ENCODE results near the gene MTG1.
A peak's percentile ranks its signal among the peaks of the same experiment; 100 is the strongest.
"Not testable (repeated sequence)": the region's sequence is repeated elsewhere in the genome, so short reads cannot be mapped to it uniquely, and the experiment has no call there.

MTG1 gene

GRCh38 chr10:133379152-133379800 is 14.7 kb upstream of the MTG1 start, which contains the start of gene PAOX:
Gene PAOX, plus strand, starts transcription at chr10:133379262. Its CDS starts 55 bp downstream, at chr10:133379317.
- in situ Hi-C loops (cut with HindIII; ENCODE audit: low sequenced_read_pairs): no loop called here
- H3K4me3 ChIP-seq (ENCODE audit: low read depth, low read length): peak within 1 kb of the TSS; percentile 63
- DNase-seq (ENCODE audit: low read depth, low spot score): peak; percentile 50
- no peak for TF ChIP-seq CTCF (IDR thresholded peaks at IDR 0.05; ENCODE audit: low read depth, low read length)

DNA sequence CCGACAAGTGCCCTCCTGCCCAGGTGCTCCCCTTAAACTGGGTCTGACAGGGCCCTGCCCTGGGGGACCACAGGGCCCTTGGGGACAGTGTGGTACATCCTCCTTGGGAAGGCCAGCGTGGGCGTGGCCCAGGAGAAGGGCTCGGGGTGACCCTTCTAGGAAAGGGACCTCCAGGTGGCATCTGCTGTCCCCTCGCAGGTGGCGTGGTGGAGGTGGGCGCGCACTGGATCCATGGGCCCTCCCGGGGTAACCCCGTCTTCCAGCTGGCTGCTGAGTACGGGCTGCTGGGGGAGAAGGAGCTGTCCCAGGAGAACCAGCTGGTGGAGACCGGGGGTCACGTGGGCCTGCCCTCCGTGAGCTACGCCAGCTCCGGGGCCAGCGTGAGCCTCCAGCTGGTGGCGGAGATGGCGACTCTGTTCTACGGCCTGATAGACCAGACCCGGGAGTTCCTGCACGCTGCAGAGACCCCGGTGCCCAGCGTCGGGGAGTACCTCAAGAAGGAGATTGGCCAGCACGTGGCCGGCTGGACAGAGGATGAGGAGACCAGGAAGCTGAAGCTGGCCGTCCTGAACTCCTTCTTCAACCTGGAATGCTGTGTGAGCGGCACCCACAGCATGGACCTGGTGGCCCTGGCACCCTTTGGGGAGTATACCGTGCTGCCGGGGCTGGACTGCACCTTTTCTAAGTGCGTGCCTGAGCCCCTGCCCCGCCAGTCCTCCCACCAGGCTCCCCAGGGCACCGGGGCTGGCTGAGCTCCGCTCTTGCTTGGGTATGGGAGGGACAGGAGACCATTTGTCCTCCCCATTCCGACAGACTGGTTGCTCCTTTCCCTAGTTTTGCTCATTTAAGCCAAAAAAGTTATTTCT is 13.9 kb upstream of the MTG1 start:
- no peak for DNase-seq (ENCODE audit: low read depth, low spot score)
- in situ Hi-C loops (cut with HindIII; ENCODE audit: low sequenced_read_pairs): no loop called here
- H3K4me3 ChIP-seq (ENCODE audit: low read depth, low read length): peak overlapping the region; percentile 39
- TF ChIP-seq CTCF (IDR thresholded peaks at IDR 0.05; ENCODE audit: low read depth, low read length): no peak

DNA sequence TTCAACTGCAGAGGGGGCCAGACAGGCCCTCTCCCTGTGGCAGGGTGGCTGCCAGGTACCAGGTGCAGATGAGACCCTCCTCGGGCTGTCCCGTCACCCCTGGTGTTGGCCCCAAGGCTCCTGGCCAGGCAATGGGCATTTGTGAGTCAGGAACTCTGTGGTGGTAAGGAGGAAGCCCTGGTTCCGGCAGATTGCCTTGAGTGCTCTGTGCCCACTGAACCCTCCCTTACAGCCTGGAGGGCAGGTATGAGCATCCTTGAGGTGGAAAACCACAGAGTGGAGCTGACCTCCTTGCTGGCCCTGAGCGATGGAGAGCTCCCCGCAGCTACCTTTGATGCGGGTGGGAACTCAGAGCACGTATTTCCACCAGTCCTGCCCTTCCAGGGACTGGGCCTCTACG is 12.9 kb upstream of the MTG1 start:
- in situ Hi-C loops (cut with HindIII; ENCODE audit: low sequenced_read_pairs): no loop called here
- DNase-seq (ENCODE audit: low read depth, low spot score): no peak
- H3K4me3 ChIP-seq (ENCODE audit: low read depth, low read length): no peak overlapping the region
- no peak for TF ChIP-seq CTCF (IDR thresholded peaks at IDR 0.05; ENCODE audit: low read depth, low read length)

DNA sequence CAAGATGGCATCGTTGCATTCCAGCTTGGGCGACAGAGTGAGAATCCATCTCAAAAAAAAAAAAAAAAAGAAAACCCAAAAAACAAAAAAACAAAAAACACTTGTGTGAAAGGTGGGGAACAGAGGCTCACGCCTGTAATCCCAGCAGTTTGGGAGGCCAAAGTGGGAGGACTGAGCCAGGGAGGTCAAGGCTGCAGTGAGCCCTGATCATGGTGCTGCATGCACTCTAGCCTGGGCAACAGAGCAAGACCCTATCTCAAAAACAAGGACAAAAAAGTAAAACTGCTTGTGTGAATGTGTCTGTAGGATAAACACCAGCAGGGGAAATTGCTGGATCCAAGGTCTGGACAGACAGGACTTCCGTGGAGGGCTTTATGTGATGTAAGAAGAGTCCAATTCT is 10.4 kb upstream of the MTG1 start:
- in situ Hi-C loops (cut with HindIII; ENCODE audit: low sequenced_read_pairs): no loop called here
- DNase-seq (ENCODE audit: low read depth, low spot score): no peak
- no peak overlapping the region for H3K4me3 ChIP-seq (ENCODE audit: low read depth, low read length)
- no peak for TF ChIP-seq CTCF (IDR thresholded peaks at IDR 0.05; ENCODE audit: low read depth, low read length)

DNA sequence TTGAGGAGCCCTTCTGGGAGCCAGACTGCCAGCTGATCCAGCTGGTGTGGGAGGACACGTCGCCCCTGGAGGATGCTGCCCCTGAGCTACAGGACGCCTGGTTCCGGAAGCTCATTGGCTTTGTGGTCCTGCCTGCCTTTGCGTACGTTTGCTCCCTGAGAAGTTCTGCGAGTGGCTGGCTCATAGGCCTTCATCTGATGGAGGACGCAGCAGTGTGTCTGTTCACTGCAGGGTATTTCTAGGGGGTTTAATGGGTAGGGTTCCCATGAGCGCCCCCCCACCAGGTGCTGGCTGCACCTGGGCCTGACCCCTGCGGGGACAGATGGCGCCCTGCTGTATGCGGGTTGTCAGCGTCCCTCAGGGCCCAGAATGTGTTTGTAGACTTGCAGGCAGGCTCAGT is 9.9 kb upstream of the MTG1 start:
- no peak for TF ChIP-seq CTCF (IDR thresholded peaks at IDR 0.05; ENCODE audit: low read depth, low read length)
- DNase-seq (ENCODE audit: low read depth, low spot score): no peak
- no peak overlapping the region for H3K4me3 ChIP-seq (ENCODE audit: low read depth, low read length)
- in situ Hi-C loops (cut with HindIII; ENCODE audit: low sequenced_read_pairs): no loop called here

GRCh38 chr10:133385214-133385613 is 8.7 kb upstream of the MTG1 start:
- no peak for TF ChIP-seq CTCF (IDR thresholded peaks at IDR 0.05; ENCODE audit: low read depth, low read length)

DNA sequence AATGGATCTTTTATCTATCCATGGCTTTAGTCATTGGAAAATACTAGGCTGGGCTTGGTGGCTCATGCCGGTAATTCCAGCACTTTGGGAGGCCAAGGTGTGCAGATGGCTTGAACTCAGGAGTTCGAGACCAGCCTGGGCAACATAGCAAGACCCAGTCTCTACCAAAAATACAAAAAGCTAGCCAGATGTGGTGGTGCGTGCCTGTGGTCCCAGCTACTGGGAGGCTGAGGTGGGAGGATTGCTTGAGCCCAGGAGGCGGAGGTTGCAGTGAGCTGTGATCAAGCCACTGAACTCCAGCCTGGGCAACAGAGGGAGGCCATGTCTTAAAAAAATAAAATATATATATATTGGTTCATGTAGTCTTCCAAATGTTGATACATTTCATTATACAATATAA is 7.0 kb upstream of the MTG1 start:
- H3K4me3 ChIP-seq (ENCODE audit: low read depth, low read length); in situ Hi-C loops (cut with HindIII; ENCODE audit: low sequenced_read_pairs); DNase-seq (ENCODE audit: low read depth, low spot score): not testable (repeated sequence)

More at GRCh38 chr10:133385214-133385613, 8.7 kb upstream of the MTG1 start:
- in situ Hi-C loops (cut with HindIII; ENCODE audit: low sequenced_read_pairs): no loop called here
- DNase-seq (ENCODE audit: low read depth, low spot score): no peak
- no peak overlapping the region for H3K4me3 ChIP-seq (ENCODE audit: low read depth, low read length)
